ENCODE data around the gene DEDD.
A peak's percentile ranks its signal among the peaks of the same experiment; 100 is the strongest.

The DEDD gene

GRCh38 chr1:161098210-161099068 is 34.0 kb downstream of the DEDD start, which contains the start of gene KLHDC9:
KLHDC9 (plus strand) TSS chr1:161098361; CDS start chr1:161098536, 175 bp downstream.
- FAIRE-seq, result peak; percentile 95
- TF ChIP-seq POLR2A (IDR thresholded peaks at IDR 0.05; ENCODE audit: low read depth, low read length), result no peak
- TF ChIP-seq POLR2AphosphoS5 (IDR thresholded peaks at IDR 0.05; ENCODE audit: low read depth, low read length), result no peak
- no peak for TF ChIP-seq TAF1 (IDR thresholded peaks at IDR 0.05; ENCODE audit: borderline replicate concordance, low read depth, low read length)
- peak; percentile 96 for DNase-seq (ENCODE audit: insufficient read length)

GRCh38 chr1:161096530-161096929 is 35.9 kb downstream of the DEDD start:
- no peak for TF ChIP-seq TAF1 (IDR thresholded peaks at IDR 0.05; ENCODE audit: borderline replicate concordance, low read depth, low read length)
- TF ChIP-seq POLR2A (IDR thresholded peaks at IDR 0.05; ENCODE audit: low read depth, low read length), result no peak
- TF ChIP-seq POLR2AphosphoS5 (IDR thresholded peaks at IDR 0.05; ENCODE audit: low read depth, low read length), result no peak
- FAIRE-seq, result peak; percentile 5
- DNase-seq (ENCODE audit: insufficient read length), result no peak

- TF ChIP-seq POLR2AphosphoS5 (IDR thresholded peaks at IDR 0.05; ENCODE audit: low read depth, low read length), result no peak
- no peak for TF ChIP-seq POLR2A (IDR thresholded peaks at IDR 0.05; ENCODE audit: low read depth, low read length)
- no peak for TF ChIP-seq TAF1 (IDR thresholded peaks at IDR 0.05; ENCODE audit: borderline replicate concordance, low read depth, low read length)
- FAIRE-seq (peak; percentile 65), DNase-seq (ENCODE audit: insufficient read length) (no peak)
Measured at GRCh38 chr1:161096015-161096414, 36.5 kb downstream of the DEDD start.

GRCh38 chr1:161095230-161095629 is 37.2 kb downstream of the DEDD start:
- TF ChIP-seq POLR2AphosphoS5 (IDR thresholded peaks at IDR 0.05; ENCODE audit: low read depth, low read length) (no peak), TAF1 (IDR thresholded peaks at IDR 0.05; ENCODE audit: borderline replicate concordance, low read depth, low read length) (no peak), POLR2A (IDR thresholded peaks at IDR 0.05; ENCODE audit: low read depth, low read length) (no peak)

GRCh38 chr1:161094481-161094880 is 38.0 kb downstream of the DEDD start:
- TF ChIP-seq POLR2AphosphoS5 (IDR thresholded peaks at IDR 0.05; ENCODE audit: low read depth, low read length), result no peak
- no peak for TF ChIP-seq POLR2A (IDR thresholded peaks at IDR 0.05; ENCODE audit: low read depth, low read length)
- TF ChIP-seq TAF1 (IDR thresholded peaks at IDR 0.05; ENCODE audit: borderline replicate concordance, low read depth, low read length), result no peak
- DNase-seq (ENCODE audit: insufficient read length), result no peak
- no peak for FAIRE-seq

More at GRCh38 chr1:161095230-161095629, 37.2 kb downstream of the DEDD start:
- DNase-seq (ENCODE audit: insufficient read length) (no peak), FAIRE-seq (no peak)

- TF ChIP-seq POLR2A (IDR thresholded peaks at IDR 0.05; ENCODE audit: low read depth, low read length) (no peak), POLR2AphosphoS5 (IDR thresholded peaks at IDR 0.05; ENCODE audit: low read depth, low read length) (no peak), TAF1 (IDR thresholded peaks at IDR 0.05; ENCODE audit: borderline replicate concordance, low read depth, low read length) (no peak)
- FAIRE-seq, result no peak
- no peak for DNase-seq (ENCODE audit: insufficient read length)
Measured at GRCh38 chr1:161092621-161093028, 39.8 kb downstream of the DEDD start.

GRCh38 chr1:161091796-161092507 is 40.5 kb downstream of the DEDD start:
- FAIRE-seq, result no peak
- no peak for TF ChIP-seq POLR2A (IDR thresholded peaks at IDR 0.05; ENCODE audit: low read depth, low read length)
- no peak for TF ChIP-seq TAF1 (IDR thresholded peaks at IDR 0.05; ENCODE audit: borderline replicate concordance, low read depth, low read length)
- no peak for TF ChIP-seq POLR2AphosphoS5 (IDR thresholded peaks at IDR 0.05; ENCODE audit: low read depth, low read length)
- DNase-seq (ENCODE audit: insufficient read length), result no peak

- DNase-seq (ENCODE audit: insufficient read length) (no peak), FAIRE-seq (no peak)
- TF ChIP-seq POLR2A (IDR thresholded peaks at IDR 0.05; ENCODE audit: low read depth, low read length) (no peak), TAF1 (IDR thresholded peaks at IDR 0.05; ENCODE audit: borderline replicate concordance, low read depth, low read length) (no peak), POLR2AphosphoS5 (IDR thresholded peaks at IDR 0.05; ENCODE audit: low read depth, low read length) (no peak)
Measured at GRCh38 chr1:161091093-161091492, 41.4 kb downstream of the DEDD start.

GRCh38 chr1:161090617-161091016 is 41.9 kb downstream of the DEDD start:
- no peak for FAIRE-seq
- no peak for DNase-seq (ENCODE audit: insufficient read length)
- TF ChIP-seq POLR2AphosphoS5 (IDR thresholded peaks at IDR 0.05; ENCODE audit: low read depth, low read length), result no peak
- no peak for TF ChIP-seq TAF1 (IDR thresholded peaks at IDR 0.05; ENCODE audit: borderline replicate concordance, low read depth, low read length)
- TF ChIP-seq POLR2A (IDR thresholded peaks at IDR 0.05; ENCODE audit: low read depth, low read length), result no peak

GRCh38 chr1:161089938-161090337 is 42.5 kb downstream of the DEDD start:
- no peak for TF ChIP-seq POLR2AphosphoS5 (IDR thresholded peaks at IDR 0.05; ENCODE audit: low read depth, low read length)
- TF ChIP-seq TAF1 (IDR thresholded peaks at IDR 0.05; ENCODE audit: borderline replicate concordance, low read depth, low read length), result no peak
- no peak for TF ChIP-seq POLR2A (IDR thresholded peaks at IDR 0.05; ENCODE audit: low read depth, low read length)
- FAIRE-seq (no peak), DNase-seq (ENCODE audit: insufficient read length) (no peak)

- FAIRE-seq (no peak), DNase-seq (ENCODE audit: insufficient read length) (no peak)
- TF ChIP-seq POLR2A (IDR thresholded peaks at IDR 0.05; ENCODE audit: low read depth, low read length) (no peak), POLR2AphosphoS5 (IDR thresholded peaks at IDR 0.05; ENCODE audit: low read depth, low read length) (no peak), TAF1 (IDR thresholded peaks at IDR 0.05; ENCODE audit: borderline replicate concordance, low read depth, low read length) (no peak)
Measured at GRCh38 chr1:161089251-161089924, 43.1 kb downstream of the DEDD start, which contains the start of gene NECTIN4. NECTIN4 (minus strand) TSS chr1:161089558; CDS start chr1:161089296, 262 bp downstream.
